Measurements from ENCODE around the gene TMEM132C.
"Not testable (repeated sequence)": the region's sequence is repeated elsewhere in the genome, so short reads cannot be mapped to it uniquely, and the experiment has no call there.

Gene TMEM132C

GRCh38 chr12:128474916-128475315 is 207.9 kb downstream of the TMEM132C start:
- no peak for DNase-seq (ENCODE audit: low read depth in 2 of 2)

GRCh38 chr12:128476266-128476665 is 209.3 kb downstream of the TMEM132C start:
- DNase-seq (ENCODE audit: low read depth in 2 of 2): no peak

DNA sequence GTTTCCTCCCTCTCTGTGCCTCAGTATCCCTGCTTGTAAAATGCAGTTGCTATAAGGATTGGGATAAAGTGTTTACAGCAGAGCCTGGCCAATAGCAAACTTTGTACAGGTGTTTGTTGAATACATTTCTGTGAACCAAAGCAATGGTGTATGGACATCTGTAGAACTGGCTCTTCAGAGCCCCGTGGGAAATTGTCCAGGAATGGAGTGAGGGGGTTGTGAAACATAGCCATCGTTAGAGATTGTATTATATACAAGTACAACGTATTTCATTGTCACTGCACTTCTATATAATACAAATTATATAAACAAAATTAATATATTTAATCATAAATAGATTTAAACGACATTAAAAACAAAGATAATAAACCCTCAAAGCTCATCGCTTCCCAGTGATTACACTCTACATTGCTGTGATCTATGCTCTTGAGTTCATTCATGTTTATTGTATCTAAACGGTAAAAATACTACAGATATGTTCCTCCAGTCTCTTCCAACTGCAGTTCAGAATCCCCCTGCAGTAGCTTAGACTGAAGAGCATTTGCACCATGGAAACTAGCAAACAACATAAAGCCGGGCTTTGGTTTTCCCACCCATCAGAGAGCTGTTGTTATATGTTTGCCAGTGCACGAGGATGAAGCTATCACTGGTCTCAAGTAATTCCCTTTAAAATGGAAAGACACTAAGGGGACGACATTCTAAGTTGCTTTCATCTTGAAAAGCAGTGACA is 216.7 kb downstream of the TMEM132C start:
- no peak for DNase-seq (ENCODE audit: low read depth in 2 of 2)

DNA sequence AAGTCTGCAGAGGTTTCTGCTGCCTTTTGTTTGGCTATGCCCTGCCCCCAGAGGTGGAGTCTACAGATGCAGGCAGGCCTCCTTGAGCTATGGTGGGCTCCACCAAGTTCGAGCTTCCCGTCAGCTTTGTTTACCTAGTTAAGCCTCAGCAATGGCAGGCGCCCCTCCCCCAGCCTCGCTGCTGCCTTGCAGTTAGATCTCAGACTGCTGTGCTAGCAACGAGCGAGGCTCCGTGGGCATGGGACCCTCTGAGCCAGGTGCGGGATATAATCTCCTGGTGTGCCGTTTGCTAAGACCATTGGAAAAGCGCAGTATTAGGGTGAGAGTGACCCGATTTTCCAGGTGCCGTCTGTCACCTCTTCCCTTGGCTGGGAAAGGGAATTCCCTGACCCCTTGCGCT is 230.4 kb downstream of the TMEM132C start:
- DNase-seq (ENCODE audit: low read depth in 2 of 2): not testable (repeated sequence)

DNA sequence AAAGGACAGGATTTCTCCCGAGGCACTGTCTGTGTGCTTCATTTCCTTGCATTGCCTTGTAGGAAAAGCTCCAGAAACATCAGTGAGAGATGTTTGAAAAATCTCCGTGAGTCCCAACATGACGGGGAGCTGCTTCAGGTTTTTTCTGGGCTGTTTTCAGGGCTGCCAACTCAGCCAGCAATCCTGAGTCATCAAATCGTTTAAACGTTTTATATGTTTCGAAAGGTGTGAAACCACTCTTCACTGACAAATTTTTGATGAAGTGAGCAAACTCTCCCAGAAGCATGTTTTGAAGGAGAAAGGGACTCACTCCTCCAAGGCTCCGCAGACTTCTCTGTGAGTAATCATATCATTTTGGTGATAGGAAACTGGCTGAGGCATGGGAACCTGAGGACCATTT is 240.5 kb downstream of the TMEM132C start:
- no peak for DNase-seq (ENCODE audit: low read depth in 2 of 2)

- DNase-seq (ENCODE audit: low read depth in 2 of 2): no peak
Observed at GRCh38 chr12:128509170-128509569, 242.2 kb downstream of the TMEM132C start.

- no peak for DNase-seq (ENCODE audit: low read depth in 2 of 2)
Observed at GRCh38 chr12:128510511-128510910, 243.5 kb downstream of the TMEM132C start.

DNA sequence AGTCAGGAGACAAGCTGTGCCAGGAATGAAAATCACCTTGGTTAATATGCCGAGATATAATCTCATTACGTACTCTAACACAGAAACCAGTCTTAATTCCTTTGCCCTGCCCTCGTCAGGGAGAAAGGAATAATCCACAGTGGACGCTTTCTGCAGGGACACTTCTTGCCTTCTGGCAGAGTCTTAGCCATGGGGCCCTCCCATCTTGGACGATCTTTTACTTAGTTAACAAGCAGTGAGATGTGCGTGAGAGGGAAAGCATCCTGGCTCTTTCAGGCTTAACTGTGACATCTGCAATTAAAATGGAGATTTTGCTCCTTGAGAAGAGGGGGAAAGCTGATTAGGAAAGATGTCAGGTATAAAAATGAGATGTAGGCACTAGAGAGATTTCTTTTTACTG is 246.4 kb downstream of the TMEM132C start:
- no peak for DNase-seq (ENCODE audit: low read depth in 2 of 2)

- no peak for DNase-seq (ENCODE audit: low read depth in 2 of 2)
Observed at GRCh38 chr12:128513831-128514230, 246.9 kb downstream of the TMEM132C start.

- no peak for DNase-seq (ENCODE audit: low read depth in 2 of 2)
Observed at GRCh38 chr12:128518644-128519043, 251.7 kb downstream of the TMEM132C start.

DNA sequence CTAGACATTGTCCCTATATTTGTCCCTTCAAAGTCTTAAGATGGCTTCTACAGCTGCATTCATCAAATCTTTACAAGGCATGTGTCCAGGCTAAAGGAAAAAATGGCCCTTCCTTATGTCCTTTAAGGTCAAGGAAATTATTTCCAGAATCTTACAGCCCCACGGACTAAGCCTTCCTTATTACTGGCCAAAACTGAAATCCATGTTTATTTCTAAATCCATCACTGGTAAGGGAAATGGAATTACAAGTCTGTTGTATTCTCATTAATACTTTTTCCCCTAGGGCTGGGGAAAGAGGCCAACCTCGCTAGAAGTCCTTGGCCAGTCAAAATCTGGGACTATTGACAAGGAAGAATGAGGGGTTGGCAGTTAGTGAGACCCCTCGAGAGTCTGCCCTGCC is 252.5 kb downstream of the TMEM132C start:
- DNase-seq (ENCODE audit: low read depth in 2 of 2): no peak

DNA sequence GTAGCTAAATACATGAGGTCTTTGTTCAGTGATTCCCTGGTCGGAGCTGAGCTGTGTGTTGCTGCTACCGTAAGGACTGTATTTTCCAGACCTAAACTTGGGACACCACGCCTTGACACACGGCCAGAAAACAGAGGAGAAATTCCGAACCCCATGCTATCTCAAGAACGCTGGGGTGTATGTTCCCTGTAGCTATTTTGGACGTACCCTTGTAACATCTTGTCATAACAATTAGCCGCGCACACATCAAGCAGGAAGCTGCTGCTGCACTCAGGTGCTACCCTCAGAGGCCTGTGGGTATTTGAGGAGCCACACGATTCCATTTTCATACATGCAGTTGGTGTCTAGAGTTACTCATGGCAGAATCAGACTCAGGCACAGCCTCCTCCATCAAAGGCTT is 255.0 kb downstream of the TMEM132C start:
- no peak for DNase-seq (ENCODE audit: low read depth in 2 of 2)

DNA sequence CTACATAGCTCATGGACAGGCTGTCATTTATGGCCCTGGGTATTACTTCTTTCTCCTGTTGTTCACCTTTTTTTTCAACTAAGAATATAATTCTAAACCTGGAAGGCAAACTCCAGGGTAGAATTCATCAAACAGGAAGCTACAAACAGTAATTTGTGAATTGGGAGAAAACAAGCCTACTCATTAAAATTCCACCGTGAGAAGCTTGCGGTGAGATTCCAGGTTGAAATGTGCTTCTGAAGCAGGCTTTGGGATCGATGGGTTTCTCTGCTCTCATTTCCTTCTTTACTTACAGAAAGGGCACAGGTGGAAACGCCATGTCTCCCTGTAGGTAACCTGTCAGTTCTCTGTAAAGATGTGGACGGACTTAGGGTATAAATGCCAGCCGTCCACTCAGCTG is 257.5 kb downstream of the TMEM132C start:
- DNase-seq (ENCODE audit: low read depth in 2 of 2): no peak

DNA sequence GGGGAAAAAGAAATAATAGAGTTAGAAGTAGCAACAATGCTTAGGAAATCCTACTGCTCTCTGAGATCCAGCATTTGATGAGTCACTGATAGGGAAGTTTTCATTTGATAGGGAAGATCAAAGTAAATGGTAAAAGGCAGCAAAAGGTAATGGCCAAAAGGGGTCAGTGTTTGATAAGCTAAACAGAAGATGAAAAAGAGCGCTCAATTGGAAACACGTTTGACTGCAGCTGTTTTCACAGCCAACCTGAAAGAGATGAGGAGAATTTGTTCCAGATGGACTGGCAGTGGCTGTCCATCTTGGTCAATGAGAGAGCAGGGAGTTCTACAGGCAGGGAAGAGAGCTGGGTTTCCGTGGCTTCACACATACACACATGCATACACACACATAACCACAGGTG is 264.2 kb downstream of the TMEM132C start:
- DNase-seq (ENCODE audit: low read depth in 2 of 2): no peak

DNA sequence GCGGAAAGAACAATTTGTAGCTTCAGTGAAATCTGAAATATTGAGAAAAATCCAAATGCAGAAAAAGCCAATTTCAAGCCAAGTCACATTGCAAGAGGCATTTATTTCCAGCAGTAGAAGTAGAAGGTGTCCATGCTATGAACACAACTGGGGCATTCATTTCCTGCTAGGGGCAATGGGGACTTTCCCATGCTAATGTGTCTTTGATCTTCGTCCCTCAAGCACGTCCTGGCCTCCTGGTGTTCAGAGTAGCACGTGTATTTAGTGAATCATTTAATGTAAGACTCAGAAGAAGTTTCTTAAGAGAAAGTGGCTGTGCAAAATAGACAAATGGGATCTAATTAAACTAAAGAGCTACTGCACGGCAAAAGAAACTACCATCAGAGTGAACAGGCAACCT is 267.9 kb downstream of the TMEM132C start:
- no peak for DNase-seq (ENCODE audit: low read depth in 2 of 2)

DNA sequence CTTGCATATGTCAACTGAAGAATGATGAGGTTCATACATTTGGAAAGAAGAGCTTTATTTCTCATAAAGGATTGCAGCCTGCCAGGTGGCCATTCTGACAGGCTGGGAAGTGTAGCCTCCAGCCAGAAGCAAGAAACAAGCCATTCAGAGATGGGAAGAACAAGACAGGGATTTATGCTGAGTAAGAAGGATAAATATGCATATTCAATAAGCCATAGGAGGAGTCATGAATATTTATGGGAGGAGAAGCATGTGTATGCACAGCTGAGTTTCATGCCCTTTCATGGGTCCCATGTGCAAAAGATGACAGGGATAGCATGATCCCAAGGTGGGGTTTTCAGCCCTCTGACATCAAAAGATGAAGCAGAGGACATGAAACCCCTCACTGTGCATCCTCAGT is 269.8 kb downstream of the TMEM132C start:
- DNase-seq (ENCODE audit: low read depth in 2 of 2): no peak

GRCh38 chr12:128537668-128538067 is 270.7 kb downstream of the TMEM132C start:
- DNase-seq (ENCODE audit: low read depth in 2 of 2): no peak

GRCh38 chr12:128542844-128543243 is 275.9 kb downstream of the TMEM132C start:
- DNase-seq (ENCODE audit: low read depth in 2 of 2): no peak

DNA sequence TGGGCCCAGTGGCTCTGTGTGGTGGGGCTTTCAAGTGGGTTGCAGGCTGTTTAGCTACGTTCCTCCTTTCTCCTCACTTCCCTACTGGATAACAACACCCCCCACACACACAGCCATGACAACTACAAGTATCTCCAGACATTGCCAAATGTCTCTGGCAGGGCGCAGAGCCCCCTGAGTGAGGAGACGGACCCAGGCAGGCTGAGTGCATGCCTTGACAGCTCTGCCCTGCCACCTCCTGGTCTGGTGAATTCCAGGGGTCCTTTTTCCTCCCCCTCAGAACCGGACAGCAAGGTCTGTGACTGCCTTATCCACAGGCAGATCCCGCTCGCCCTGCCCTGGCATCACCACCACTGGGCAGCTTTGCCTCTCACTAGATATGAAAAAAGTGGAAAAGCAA is 276.5 kb downstream of the TMEM132C start:
- DNase-seq (ENCODE audit: low read depth in 2 of 2): no peak

GRCh38 chr12:128543971-128544370 is 277.0 kb downstream of the TMEM132C start:
- no peak for DNase-seq (ENCODE audit: low read depth in 2 of 2)

DNA sequence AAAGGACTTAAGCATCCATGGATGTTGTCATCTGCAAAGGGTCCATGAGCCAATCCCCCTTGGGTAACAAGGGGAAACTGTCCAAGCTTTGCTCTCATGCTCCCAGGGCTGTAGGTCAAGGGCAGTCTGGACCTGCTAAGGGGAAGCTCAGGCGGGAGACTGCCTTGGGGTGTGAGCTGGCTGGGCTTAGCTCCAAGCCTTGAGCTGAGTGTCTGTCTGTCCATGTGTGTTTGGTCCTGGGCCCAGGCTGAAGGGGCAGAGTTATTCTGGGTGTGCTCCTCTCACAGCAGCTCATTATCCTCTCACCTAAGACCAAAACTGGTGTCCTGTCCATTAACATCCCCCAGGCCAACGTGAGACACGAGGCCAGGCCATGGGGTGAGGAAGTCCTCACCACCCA is 282.0 kb downstream of the TMEM132C start:
- DNase-seq (ENCODE audit: low read depth in 2 of 2): no peak

DNA sequence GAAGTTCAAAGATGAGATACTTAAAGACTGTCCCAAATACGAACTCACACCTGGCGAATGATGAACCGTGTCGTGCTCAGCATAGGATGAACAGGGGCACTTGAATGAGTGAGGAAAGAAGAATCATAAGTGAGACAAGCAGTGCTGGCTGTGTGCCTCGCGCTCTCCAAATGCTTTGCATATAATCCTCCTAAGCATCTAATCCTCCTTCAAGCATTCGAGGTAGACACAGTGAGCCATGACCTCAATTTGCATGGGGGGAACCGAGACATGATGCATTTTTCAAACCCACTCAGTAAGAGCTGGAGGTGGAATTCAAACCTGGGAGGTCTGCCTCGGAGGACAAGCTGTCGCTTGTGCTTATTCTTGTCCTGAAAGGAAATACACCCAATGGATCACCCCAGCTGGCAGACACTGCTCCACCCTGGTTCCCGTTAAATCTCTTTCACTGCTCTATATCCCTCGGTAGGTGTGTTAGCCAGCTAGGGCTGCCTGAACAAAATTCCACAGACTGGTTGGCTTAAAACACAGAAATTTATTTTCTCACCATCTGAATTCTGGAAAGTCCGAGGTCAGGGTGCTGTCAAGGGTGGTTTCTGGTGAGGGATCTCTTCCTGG is 282.7 kb downstream of the TMEM132C start:
- no peak for DNase-seq (ENCODE audit: low read depth in 2 of 2)

DNA sequence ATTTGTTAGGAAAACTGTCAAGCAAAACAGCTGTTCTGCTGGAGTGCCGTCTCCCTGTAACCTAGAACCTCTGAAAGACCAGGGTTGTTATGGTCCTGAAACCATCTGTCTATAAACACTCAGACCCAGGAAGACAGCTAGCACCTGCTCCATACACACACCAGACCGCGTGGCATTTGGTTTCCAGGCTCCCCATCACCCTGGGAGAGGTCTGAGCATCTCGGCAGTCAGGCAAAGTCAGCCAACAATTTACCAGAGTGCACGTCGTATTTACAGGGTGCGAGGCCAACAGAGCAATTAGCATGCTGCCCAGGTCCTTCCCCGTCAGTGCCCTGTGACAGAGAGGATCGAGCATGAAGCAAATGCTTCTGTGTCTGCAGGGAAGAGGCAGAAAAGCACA is 284.3 kb downstream of the TMEM132C start:
- no peak for DNase-seq (ENCODE audit: low read depth in 2 of 2)
